RWPE2 (cell line): ENCODE data around the gene TRIM69.

Experiments
- ATAC-seq: fragments of 200-7000 bp; cut with Tn5 transposase; 3 replicates; pipeline ENCODE4 v1.9.1; 2021; ENCODE audit warnings: low read depth
- DNase-seq: peaks from one replicate; pipeline ENCODE4 v3.0.0-alpha.2; 2020; ENCODE audit warnings: low spot score
- H3K27ac ChIP-seq: fragments of 450-650 bp; 2 replicates; pipeline ENCODE4 v1.5.1; 2017; ENCODE audit warnings: mild to moderate bottlenecking; ENCODE audit not compliant: poor library complexity, severe bottlenecking
- H3K27me3 ChIP-seq: fragments of 250-450 bp; sonication (Bioruptor Pico); 2 replicates; pipeline ENCODE4 v1.5.1; 2021; ENCODE audit warnings: mild to moderate bottlenecking, moderate library complexity; ENCODE audit not compliant: insufficient read depth, poor library complexity, severe bottlenecking
- H3K36me3 ChIP-seq: fragments of 250-450 bp; sonication (Bioruptor Pico); 2 replicates; pipeline ENCODE4 v1.5.1; 2020; ENCODE audit warnings: low read depth, mild to moderate bottlenecking, moderate library complexity
- H3K4me1 ChIP-seq: fragments of 250-450 bp; sonication (Bioruptor Pico); 2 replicates; pipeline ENCODE4 v1.5.1; 2021; ENCODE audit warnings: mild to moderate bottlenecking, moderate library complexity; ENCODE audit not compliant: insufficient read depth, poor library complexity, severe bottlenecking
- H3K4me3 ChIP-seq: fragments of 250-450 bp; sonication (Bioruptor Pico); 2 replicates; pipeline ENCODE4 v1.5.1; 2021; ENCODE audit warnings: mild to moderate bottlenecking, moderate library complexity; ENCODE audit not compliant: severe bottlenecking
- H3K9me3 ChIP-seq: fragments of 250-450 bp; sonication (Bioruptor Pico); 2 replicates; pipeline ENCODE4 v1.5.1; 2021; ENCODE audit warnings: mild to moderate bottlenecking, moderate library complexity; ENCODE audit not compliant: severe bottlenecking
- CTCF ChIP-seq: fragments of 450-650 bp; IDR thresholded peaks from one replicate; pipeline ENCODE4 v1.5.1; 2017; ENCODE audit warnings: mild to moderate bottlenecking, moderate library complexity; ENCODE audit not compliant: poor library complexity, severe bottlenecking

TRIM69 gene

GRCh38 chr15:44812029-44812517 lies 75.7 kb downstream of the TRIM69 start:
- ATAC-seq (peak; percentile 27; the same call in 2 of the 3 replicates), DNase-seq (no peak)
- no peak for TF ChIP-seq CTCF
- Histone ChIP-seq H3K9me3 (no peaks in the 10 kb centered on the region), H3K27me3 (no peaks in the 10 kb centered on the region), H3K4me3 (no peak overlapping the region), H3K27ac (no peak overlapping the region), H3K36me3 (no peaks in the 10 kb centered on the region), H3K4me1 (peaks cover 6% of the 10 kb centered on the region)

DNA sequence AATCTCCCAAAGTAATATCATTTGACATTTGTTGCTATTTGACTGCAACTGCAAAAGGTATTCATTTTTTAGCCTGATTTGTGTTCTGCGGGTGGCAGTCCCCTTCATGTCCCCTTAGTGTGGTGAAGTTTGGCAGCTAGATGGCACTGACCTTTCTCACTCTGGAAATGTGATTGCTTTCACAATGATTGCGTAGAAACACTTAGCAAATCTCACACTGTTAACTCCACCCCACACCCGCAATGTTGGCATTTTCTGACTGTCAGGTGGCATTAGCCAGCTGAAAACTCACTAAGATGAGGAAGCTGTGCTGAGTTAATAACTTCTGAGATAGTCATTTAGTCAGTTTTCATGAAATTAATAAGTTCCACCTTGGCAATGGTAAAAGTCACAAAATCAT lies 76.9 kb downstream of the TRIM69 start:
- no peak for DNase-seq
- no peak for TF ChIP-seq CTCF
- H3K27ac ChIP-seq, result no peak overlapping the region
- H3K4me3 ChIP-seq, result no peak overlapping the region
- no peaks in the 10 kb centered on the region for H3K36me3 ChIP-seq
- no peaks in the 10 kb centered on the region for H3K9me3 ChIP-seq
- H3K27me3 ChIP-seq, result no peaks in the 10 kb centered on the region
- H3K4me1 ChIP-seq, result peaks cover 6% of the 10 kb centered on the region
- ATAC-seq, result no peak
